AG08395 (cell line): ENCODE measurements around the gene CRCP.
A peak's percentile ranks its signal among the peaks of the same experiment; 100 is the strongest.
"Not testable (repeated sequence)": the region's sequence is repeated elsewhere in the genome, so short reads cannot be mapped to it uniquely, and the experiment has no call there.

Experiments
- DNase-seq: peaks from one replicate; pipeline ENCODE4 v3.0.0; 2012; ENCODE audit warnings: mixed read lengths, low spot score

The CRCP gene

GRCh38 chr7:66114743-66115649 is at the start of gene CRCP:
Gene CRCP, plus strand, starts transcription at chr7:66114847. Its CDS starts 116 bp downstream, at chr7:66114963.
- DNase-seq, result peak; percentile 77

DNA sequence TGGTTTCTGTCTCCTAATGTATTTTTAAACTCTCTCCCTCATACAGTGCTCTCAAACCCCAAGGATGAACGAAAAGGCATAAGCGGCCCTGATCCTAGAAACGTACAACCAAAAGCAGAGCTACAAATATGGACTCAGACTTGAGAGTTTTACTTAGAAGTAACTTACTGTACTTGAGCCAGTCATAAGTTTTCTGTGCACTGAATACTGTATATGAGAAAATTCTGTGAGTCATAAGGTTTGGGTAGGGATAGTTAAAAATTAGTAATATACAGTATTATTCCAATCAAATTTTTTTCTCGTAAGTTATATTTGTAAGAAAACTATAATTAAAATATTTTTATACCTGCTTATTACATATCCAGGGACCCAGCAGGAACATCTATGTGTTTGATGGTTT is 44.9 kb upstream of the CRCP start:
- DNase-seq, result no peak

GRCh38 chr7:66070222-66070621 is 44.4 kb upstream of the CRCP start:
- peak; percentile 29 for DNase-seq

GRCh38 chr7:66072208-66072607 is 42.4 kb upstream of the CRCP start:
- not testable (repeated sequence) for DNase-seq

DNA sequence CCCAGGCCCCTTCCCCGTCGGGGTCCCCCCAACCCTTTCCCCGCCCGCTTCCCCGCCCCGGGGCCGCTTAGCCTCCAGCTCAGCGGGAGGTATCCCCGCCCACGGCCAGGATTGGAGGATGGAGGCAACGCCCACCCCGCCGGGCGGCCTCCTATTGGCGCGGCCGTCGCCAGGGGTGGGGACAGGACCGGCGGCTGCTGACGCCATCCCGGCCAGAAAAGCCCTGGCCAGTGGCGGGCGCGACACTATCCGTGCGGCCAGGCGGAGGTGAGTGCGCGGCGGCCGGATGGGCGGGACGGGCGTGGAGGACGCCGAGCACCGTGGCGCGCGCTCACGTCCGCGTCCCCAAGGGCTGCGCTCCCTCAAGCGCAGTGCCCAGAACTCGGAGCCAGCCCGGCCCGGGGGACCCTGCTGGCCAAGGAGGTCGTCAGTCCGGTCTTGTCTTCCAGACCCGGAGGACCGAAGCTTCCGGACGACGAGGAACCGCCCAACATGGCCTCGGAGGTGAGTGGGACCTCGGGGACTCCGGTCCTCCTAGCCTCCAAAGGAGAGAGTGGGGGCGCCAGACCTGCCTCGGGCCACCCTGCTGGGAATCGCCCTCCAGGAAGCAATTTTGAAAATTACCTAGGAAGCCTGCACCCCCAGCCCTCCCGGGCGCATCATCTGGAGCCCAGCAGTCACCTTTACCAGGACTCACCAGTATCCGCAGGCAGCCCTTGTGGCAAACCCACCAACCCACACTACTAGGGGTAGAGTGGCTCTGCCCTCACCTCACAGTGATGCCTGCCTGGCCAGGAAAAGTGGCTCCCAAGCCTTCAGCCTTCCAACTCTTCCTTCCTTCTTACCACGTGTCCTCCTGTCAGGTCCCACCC is 38.8 kb upstream of the CRCP start, which contains the start of gene ASL:
Gene ASL, plus strand, starts transcription at position 230 of the 872 bp plus-strand sequence. Its CDS starts 263 bp downstream, at position 493.
- peak; percentile 100 for DNase-seq

DNA sequence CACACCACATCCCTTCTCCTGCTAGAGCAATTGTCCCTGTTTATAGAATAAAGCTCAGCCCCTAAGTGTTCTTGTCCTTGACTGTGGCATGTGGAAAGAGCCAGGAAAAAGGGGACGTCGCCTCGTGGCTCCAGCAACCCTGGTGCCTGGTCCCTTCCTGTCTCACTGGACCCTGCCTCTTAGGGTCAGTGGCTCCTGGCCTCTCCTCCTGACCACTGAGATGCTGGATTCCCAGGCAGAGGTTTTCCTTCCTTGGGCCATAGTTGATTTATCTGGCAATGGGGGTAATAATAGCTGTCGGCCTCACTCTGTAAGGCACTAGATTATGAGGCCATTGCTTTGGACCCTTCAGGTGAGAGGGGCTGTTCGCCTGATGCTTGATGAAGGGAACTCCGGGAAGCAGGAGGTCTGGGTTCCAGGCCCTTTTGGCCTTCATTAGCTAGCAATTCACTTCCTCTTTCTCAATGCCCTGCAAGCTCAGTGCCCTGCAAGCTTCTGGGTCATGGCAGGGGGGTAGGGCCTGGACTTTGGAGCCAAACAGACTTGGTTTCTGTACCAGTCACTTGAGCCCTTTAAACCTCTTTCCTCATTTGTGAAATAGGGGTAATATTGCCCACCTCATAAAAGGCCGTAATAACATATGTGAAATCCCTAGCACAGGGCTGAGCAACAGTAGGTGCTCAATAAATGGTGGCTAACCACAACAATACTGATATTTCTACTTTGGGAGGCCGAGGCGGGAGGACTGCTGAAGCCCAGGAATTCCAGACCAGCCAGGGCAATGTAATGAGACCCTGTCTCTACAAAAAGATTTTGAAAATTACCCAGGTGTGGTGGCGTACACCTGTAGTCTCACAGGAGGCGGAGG is 38.0 kb upstream of the CRCP start:
- no peak for DNase-seq

GRCh38 chr7:66078067-66078466 is 36.6 kb upstream of the CRCP start:
- DNase-seq, result no peak

GRCh38 chr7:66082083-66082482 is 32.6 kb upstream of the CRCP start:
- DNase-seq, result no peak

DNA sequence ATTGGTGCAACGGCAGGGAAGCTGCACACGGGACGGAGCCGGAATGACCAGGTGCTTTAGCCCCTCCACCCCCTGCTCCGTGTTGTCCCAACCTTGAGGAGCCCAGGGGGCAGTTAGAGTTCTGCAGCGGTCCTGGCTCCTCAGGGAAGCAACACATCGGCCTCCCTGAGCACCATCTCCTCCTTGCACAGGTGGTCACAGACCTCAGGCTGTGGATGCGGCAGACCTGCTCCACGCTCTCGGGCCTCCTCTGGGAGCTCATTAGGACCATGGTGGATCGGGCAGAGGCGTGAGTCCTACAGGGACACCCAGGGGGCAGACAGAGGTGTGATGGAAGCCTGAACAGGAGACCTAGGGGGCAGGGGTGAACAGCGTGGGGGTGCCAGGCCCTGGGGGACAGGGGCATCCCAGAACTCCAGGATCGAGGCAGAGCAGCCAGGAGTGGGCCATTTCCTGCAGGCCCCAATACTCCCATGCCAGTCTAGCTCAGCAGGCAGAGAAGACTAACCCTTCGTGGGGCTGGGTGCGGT is 31.7 kb upstream of the CRCP start:
- DNase-seq, result no peak

DNA sequence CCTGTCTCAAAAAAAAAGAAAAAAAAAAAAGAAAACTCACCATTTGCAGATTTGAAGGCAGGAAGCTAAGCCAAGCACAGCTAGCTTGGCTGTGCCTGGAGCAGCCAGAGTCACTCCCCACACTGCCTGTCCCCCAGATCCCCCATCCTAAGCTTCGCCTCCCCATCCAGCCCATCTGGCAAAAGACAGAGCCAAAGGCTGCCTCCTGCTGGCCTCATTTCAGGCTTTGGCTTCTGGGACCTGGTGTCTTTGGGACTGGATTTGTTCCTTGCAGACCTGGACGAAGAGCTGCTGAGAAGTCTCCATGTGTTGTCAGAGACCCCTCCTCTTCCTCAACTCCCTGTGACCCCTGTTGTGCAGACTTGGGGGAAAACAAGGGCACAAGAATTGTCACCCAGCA is 31.0 kb upstream of the CRCP start:
- DNase-seq, result no peak

DNA sequence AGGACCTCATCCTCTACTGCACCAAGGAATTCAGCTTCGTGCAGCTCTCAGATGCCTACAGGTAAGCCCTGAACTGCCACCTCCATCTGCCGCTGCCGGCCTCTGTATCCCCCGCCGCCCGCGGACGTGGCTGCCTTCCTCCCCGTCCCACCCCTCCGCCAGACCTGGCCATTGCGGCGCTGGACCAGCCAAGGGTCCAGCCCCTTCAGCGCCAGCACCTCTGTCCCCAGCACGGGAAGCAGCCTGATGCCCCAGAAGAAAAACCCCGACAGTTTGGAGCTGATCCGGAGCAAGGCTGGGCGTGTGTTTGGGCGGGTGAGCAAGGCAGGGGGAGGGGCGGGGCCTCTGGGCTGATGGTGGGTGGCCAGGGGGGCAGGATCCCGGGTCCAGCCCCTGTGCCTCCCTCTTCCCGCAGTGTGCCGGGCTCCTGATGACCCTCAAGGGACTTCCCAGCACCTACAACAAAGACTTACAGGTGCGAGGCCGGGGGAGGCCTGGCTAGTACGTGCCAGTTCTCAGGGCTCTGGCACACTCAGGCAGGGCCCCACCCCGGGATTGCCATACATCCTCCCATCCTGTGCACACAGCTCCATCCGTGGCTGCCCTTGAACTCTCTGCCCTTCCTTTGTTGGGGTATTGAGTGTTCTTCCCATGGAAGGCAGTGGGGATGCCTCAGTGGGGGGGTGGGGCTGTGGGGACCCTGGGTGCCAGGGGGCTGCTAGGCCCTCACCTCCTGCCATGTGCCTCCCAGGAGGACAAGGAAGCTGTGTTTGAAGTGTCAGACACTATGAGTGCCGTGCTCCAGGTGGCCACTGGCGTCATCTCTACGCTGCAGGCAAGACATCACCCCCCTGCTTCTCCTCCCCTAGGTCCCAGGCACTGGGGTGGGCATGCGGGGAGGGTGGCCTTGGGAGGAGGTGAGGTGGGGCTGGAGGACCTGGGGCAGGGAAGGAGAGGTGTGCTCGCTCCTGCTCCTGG is 25.5 kb upstream of the CRCP start:
- no peak for DNase-seq

DNA sequence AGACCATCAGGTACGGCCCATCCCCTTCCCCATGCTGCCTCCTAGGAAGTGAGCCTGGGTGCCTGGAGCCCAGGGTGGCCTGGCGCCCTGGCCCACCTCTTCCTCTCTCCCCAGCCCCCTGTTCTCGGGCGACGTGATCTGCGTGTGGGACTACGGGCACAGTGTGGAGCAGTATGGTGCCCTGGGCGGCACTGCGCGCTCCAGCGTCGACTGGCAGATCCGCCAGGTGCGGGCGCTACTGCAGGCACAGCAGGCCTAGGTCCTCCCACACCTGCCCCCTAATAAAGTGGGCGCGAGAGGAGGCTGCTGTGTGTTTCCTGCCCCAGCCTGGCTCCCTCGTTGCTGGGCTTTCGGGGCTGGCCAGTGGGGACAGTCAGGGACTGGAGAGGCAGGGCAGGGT is 22.0 kb upstream of the CRCP start:
- no peak for DNase-seq

GRCh38 chr7:66095010-66095409 is 19.6 kb upstream of the CRCP start:
- no peak for DNase-seq

DNA sequence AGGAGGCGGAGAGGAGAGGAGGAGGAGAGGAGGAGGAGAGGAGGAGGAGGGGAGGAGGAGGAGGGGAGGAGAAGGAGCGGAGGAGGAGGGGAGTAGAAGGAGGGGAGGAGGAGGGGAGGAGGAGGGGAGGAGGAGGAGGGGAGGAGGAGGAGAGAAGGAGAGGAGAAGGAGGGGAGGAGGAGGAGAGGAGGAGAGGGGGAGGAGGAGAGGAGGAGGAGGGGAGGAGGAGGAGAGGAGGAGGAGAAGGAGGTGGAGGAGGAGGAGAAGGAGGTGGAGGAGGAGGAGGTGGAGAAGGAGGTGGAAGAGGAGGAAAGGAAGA is 15.5 kb upstream of the CRCP start:
- DNase-seq, result no peak

GRCh38 chr7:66099551-66100407 is 14.9 kb upstream of the CRCP start:
- DNase-seq, result peak; percentile 60

- DNase-seq, result no peak
Observed at GRCh38 chr7:66100408-66101050, 14.1 kb upstream of the CRCP start.

- DNase-seq, result not testable (repeated sequence)
Observed at GRCh38 chr7:66102168-66102567, 12.5 kb upstream of the CRCP start.

DNA sequence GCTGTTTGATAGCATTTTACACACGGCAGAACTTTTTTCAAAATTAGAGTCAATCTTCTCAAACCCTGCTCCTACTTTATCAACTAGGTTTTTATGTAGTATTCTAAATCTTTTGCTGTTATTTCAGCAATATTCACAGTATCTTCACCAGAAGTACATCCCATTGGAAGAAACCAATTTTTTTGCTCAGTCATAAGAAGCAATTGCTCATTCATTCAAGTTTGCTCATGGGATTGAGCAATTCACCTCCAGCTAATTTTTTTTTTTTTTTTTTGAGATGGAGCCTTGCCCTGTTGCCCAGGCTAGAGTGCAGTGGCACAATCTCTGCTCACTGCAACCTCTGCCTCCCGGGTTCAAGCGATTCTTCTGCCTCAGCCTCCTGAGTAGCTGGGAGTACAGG is 10.7 kb upstream of the CRCP start:
- DNase-seq, result peak; percentile 11

- DNase-seq, result no peak
Observed at GRCh38 chr7:66105263-66105748, 9.3 kb upstream of the CRCP start.
